Measurements from ENCODE around the gene EIF4A3.

GRCh38 chr17:80177986-80178595, 31.2 kb upstream of the EIF4A3 start:
- TF ChIP-seq POLR2A (IDR thresholded peaks at IDR 0.05; ENCODE audit: low read depth): no peak
- TF ChIP-seq CTCF (IDR thresholded peaks at IDR 0.05): no peak
- no peak for TF ChIP-seq EP300 (IDR thresholded peaks at IDR 0.05)
- no peak for TF ChIP-seq POLR2AphosphoS5 (IDR thresholded peaks at IDR 0.05)

Measured in esophagus muscularis mucosa (tissue), 4 donors.